Fibroblast of villous mesenchyme (primary cell): ENCODE measurements around the gene RABIF. TPM values are rescaled to one million over a fixed set of nuclear protein-coding genes. Genes with fewer than 3 reads are reported as not detected.
"Not testable (repeated sequence)": the region's sequence is repeated elsewhere in the genome, so short reads cannot be mapped to it uniquely, and the experiment has no call there.

Experiments
- DNase-seq: peaks from one replicate; pipeline ENCODE4 v3.0.0-alpha.2; 2010; ENCODE audit warnings: low read depth
- H3K4me3 ChIP-seq: 2 replicates; pipeline ENCODE4 v1.5.1; 2011; ENCODE audit warnings: low read depth, mild to moderate bottlenecking, low read length
- CTCF ChIP-seq: IDR thresholded peaks from 2 replicates; pipeline ENCODE4 v1.5.1; 2012; ENCODE audit warnings: low read depth, mild to moderate bottlenecking, low read length; ENCODE audit not compliant: insufficient read depth
- total RNA-seq: library from RNA; depleted of rRNA; stranded (reverse); fragments of >200 nt; gene quantifications from 2 replicates; pipeline ENCODE4 v1.2.3, GENCODE V29; 2012

Gene RABIF
- total RNA-seq, 1 donor = 6.9 TPM

GRCh38 chr1:202926581-202927491 lies 37.9 kb upstream of the RABIF start, which contains the start of gene KLHL12:
Gene KLHL12 (minus strand): TSS chr1:202927234. CDS start chr1:202925162, 2,072 bp downstream.
- peak; percentile 98 for DNase-seq
- H3K4me3 ChIP-seq = peak within 1 kb of the TSS; percentile 98
- peak; percentile 57 for TF ChIP-seq CTCF

DNA sequence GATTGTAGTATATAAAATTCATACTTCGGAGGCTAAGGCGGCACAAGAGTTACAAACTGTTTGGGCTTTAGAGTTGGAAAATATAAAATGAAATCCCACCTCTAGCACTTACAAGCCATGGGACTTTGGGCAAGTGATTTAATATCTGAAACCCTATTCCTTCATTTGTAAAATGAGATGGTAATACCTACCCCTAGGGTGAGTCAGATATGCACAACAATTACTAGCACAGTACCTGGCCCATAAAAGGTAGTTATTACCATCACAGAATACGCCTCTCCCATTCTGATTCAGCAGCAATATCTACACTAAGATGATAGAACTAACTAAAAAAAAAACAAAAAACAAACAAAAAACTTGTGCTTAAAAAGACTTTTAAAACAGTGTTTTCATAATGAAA lies 34.6 kb upstream of the RABIF start:
- no peak for TF ChIP-seq CTCF
- H3K4me3 ChIP-seq = no peak overlapping the region
- no peak for DNase-seq

DNA sequence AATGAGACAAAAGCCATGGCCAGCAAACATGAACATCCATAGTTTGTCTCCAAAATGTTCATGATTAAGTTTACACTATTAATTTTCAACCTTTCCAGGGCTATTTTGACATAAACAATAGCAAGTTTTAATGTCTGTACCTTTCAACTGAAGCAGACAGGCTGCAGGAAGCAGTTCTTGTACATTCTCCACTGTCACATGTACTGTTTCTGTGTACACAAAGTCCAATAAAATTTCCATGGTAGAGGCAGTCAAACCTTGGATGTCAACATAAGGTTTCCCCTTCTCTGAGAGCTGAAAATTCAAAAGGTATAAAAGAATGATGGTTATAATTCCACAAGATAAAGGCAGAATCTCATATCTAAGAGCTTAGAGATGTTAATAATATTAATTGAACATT lies 30.7 kb upstream of the RABIF start:
- no peak for TF ChIP-seq CTCF
- no peak for DNase-seq
- no peak overlapping the region for H3K4me3 ChIP-seq

DNA sequence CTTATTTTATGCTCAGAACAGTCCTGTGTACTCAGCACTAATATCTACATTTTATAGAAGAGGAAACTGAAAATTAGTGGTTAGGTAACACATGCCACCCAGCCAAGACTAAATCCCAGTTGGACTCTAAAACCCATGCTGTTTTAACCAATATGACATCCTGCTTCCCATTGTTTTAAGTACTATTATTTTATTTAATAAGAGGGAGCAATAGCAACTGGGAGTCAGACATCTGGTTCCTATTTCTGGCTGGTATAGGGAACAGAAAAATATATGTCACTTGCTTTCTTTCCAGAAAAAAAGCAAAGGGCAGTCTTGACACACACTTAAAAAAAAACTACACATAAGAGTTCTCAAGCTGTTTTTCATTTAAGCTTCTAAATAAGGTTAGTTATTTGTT lies 26.2 kb upstream of the RABIF start:
- no peak overlapping the region for H3K4me3 ChIP-seq
- no peak for DNase-seq
- TF ChIP-seq CTCF = no peak

- DNase-seq, H3K4me3 ChIP-seq: not testable (repeated sequence)
These were observed 23.5 kb upstream of the RABIF start for GRCh38 chr1:202912476-202912875.

DNA sequence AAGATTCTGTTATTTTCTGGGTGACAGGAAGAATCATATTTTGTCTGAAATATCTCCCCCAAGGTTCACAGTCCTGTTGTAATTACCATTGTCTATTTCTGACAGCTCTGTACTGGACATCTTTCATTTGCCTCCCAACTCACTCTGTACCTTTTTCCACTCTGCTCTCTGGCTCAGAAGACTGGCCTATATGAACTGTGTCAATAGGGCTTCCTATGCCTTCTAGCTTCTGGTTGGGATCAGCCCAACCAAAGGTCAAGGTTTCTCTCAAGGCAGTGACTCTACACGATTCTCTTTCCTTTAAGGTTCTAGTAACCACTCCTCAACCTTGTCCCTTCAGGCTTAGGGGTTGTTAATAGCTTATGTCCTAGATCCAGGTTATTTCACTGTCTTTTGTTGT lies 20.5 kb upstream of the RABIF start:
- no peak for DNase-seq
- TF ChIP-seq CTCF = no peak
- H3K4me3 ChIP-seq = no peak overlapping the region

- TF ChIP-seq CTCF = no peak
- no peak for DNase-seq
- no peak overlapping the region for H3K4me3 ChIP-seq
These were observed 20.0 kb upstream of the RABIF start for GRCh38 chr1:202908998-202909397.
